ENCODE results near the gene SUPT6H. TPM values are rescaled to one million over a fixed set of nuclear protein-coding genes. Genes with fewer than 3 reads are reported as not detected.

Gene SUPT6H
- total and polyA plus RNA-seq, 2 donors (not counting 3 experiments of a cell fraction or from before 2014, with no cell fraction given), result 33.9 to 79.2 TPM

GRCh38 chr17:28729950-28730330, 67.9 kb downstream of the SUPT6H start:
- POLR2A ChIA-PET, result interaction anchor here (0.7 kb wide), 1 partner anchor 564 kb away, joined by 12 read pairs; the partner anchor contains the start of gene NUFIP2

More at GRCh38 chr17:28729950-28730330, 67.9 kb downstream of the SUPT6H start:
- Histone ChIP-seq H3K79me2 (ENCODE audit: control insufficient read depth, insufficient read depth, low read length) (no peaks in the 10 kb centered on the region), H3K9ac (replicated peaks; ENCODE audit: extremely low read depth, insufficient read depth, low read length) (no peak overlapping the region), H4K20me1 (replicated peaks; ENCODE audit: control insufficient read depth, extremely low read depth, insufficient read depth, low read length) (no peaks in the 10 kb centered on the region), H3K36me3 (ENCODE audit: control insufficient read depth in 2 of 2, extremely low read depth in 1 of 2, insufficient read depth in 2 of 2, low read length in 2 of 2) (no peaks in the 10 kb centered on the region), H3K4me1 (ENCODE audit: control insufficient read depth, extremely low read depth, insufficient read depth, low read length) (peaks cover 20% of the 10 kb centered on the region), H2AFZ (ENCODE audit: low read depth, low read length) (no peak overlapping the region), H3K27me3 (ENCODE audit: control insufficient read depth in 2 of 2, insufficient read depth in 2 of 2, low read length in 2 of 2) (no peaks in the 10 kb centered on the region), H3K9me3 (replicated peaks; ENCODE audit: control insufficient read depth, insufficient read depth, low read length) (no peaks in the 10 kb centered on the region), H3K4me3 (replicated peaks in 1 of 3; ENCODE audit: insufficient read depth in 1 of 3, low read depth in 1 of 3, low read length in 3 of 3) (no peak overlapping the region), H3K9me1 (replicated peaks; ENCODE audit: control insufficient read depth, extremely low read depth, insufficient read depth, low read length) (no peaks in the 10 kb centered on the region), H3K4me2 (ENCODE audit: insufficient read depth, low read length) (no peak overlapping the region), H3K27ac (ENCODE audit: insufficient read depth, low read depth, low read length) (no peak overlapping the region)
- intact Hi-C loops (cut with micrococcal nuclease) (no loop called here), dilution Hi-C loops (cut with MboI; ENCODE audit: extremely low pct_ligation_motif_present, low sequenced_read_pairs) (no loop called here)
- BruUV-seq (replicated peaks), result no TSS peak
- DNase-seq (ENCODE audit: low read depth, low spot score) (no peak), FAIRE-seq (no peak)
- CTCF ChIA-PET, result interaction anchor here (5.3 to 13.7 kb wide), 2 partner anchors 17 to 221 kb away, joined by 249 to 602 read pairs; partner anchors contain the start of genes PHF12 and TRAF4
- TF ChIP-seq POLR2AphosphoS5 (IDR thresholded peaks at IDR 0.05; ENCODE audit: insufficient read depth, low read depth, low read length) (no peak), GATA2 (IDR thresholded peaks at IDR 0.05; ENCODE audit: insufficient read depth, insufficient read length, low read depth, low read length) (no peak), FOS (IDR thresholded peaks at IDR 0.05; ENCODE audit: borderline replicate concordance, insufficient read depth, low read length) (no peak), EZH2 (IDR thresholded peaks at IDR 0.05; ENCODE audit: borderline replicate concordance, low read depth, low read length, severe bottlenecking) (no peak), MYC (IDR thresholded peaks at IDR 0.05; ENCODE audit: low read depth, low read length) (no peak), POLR2A (IDR thresholded peaks at IDR 0.05; ENCODE audit: low read depth, low read length) (no peak), JUN (IDR thresholded peaks at IDR 0.05; ENCODE audit: borderline replicate concordance, insufficient read depth, insufficient read length, low read depth) (no peak), MAX (IDR thresholded peaks at IDR 0.05; ENCODE audit: insufficient read depth, insufficient read length) (no peak)
- TF ChIP-seq, protein P1, sequence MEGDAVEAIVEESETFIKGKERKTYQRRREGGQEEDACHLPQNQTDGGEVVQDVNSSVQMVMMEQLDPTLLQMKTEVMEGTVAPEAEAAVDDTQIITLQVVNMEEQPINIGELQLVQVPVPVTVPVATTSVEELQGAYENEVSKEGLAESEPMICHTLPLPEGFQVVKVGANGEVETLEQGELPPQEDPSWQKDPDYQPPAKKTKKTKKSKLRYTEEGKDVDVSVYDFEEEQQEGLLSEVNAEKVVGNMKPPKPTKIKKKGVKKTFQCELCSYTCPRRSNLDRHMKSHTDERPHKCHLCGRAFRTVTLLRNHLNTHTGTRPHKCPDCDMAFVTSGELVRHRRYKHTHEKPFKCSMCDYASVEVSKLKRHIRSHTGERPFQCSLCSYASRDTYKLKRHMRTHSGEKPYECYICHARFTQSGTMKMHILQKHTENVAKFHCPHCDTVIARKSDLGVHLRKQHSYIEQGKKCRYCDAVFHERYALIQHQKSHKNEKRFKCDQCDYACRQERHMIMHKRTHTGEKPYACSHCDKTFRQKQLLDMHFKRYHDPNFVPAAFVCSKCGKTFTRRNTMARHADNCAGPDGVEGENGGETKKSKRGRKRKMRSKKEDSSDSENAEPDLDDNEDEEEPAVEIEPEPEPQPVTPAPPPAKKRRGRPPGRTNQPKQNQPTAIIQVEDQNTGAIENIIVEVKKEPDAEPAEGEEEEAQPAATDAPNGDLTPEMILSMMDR (IDR thresholded peaks at IDR 0.05; ENCODE audit: extremely low read depth in 1 of 2, insufficient read depth in 1 of 2, low read depth in 1 of 2, low read length in 2 of 2), result no peak

Measured in endothelial cell of umbilical vein (primary cell).